HS-5 (cell line): ENCODE measurements around the gene ARHGAP40.

Source experiments
- DNase-seq: peaks from one replicate; pipeline ENCODE4 v3.0.0-alpha.2; 2012; ENCODE audit warnings: low read depth

Gene ARHGAP40

DNA sequence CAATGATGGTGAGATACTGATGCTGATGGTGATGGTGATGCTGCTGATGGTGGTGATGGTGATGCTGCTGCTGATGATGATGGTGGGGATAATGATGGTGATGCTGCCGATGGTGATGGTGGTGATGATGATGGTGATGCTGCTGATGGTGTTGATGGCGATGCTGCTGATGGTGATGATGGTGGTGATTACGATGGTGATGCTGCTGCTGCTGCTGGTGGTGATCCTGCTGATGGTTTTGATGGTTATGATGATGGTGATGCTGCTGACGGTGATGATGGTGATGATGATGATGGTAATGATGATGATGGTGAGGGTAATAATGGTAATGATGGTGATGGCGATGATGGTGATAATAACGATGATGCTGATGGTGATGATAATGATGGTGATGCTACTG is 50.0 kb downstream of the ARHGAP40 start:
- no peak for DNase-seq

GRCh38 chr20:38652995-38653394 is 51.4 kb downstream of the ARHGAP40 start:
- no peak for DNase-seq

DNA sequence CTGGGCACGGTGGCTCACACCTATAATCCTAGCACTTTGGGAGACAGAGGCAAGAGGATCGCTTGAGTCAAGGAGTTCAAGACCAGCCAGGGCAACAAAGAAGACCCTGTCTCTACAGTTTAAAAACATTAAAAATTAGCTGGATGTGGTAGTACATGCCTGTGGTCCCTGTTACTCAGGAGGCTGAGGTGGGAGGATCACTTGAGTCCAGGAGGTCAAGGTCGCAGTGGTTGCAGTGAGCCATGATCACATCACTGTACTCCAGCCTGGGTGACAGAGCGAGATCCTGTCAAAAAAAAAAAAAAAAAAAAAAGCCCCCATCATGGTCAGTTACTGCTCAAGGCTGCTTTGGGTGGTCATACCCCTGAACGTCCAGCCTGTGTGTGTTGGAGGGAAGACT is 55.8 kb downstream of the ARHGAP40 start:
- DNase-seq: no peak

- DNase-seq: no peak
Measured at GRCh38 chr20:38658879-38659596, 57.4 kb downstream of the ARHGAP40 start.

DNA sequence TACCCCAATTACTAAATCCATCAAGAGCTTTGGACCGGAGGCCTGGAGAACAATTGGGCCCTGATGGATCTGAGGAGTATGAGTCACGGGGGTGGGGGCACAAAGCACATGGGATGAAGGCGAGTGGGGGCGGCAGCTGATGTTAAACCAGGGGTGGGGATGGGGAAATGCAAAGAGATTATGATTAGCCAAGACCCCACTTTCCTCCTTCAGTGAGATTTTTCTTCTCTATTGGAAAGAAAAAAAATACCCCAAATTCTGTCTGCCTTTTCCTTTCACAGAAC is 57.9 kb downstream of the ARHGAP40 start:
- DNase-seq: no peak

DNA sequence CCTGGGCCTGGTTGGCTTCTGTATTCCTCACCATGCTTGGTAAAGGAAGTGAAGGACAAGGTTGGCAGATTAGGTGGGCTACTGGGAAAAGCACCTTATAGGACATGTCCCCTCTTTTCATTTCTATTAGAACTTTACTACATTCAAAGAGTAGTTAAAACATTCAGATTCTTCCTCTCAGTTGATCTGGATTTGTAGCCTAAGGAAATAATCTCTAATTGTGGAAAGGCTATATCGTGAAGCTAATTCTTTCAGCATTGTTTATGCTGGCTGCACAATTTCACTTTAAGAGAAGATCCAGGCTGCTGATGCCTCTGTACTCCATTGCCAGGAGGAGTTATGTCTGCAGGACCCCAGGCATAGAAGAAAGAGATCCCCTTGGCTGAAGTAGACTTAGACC is 58.8 kb downstream of the ARHGAP40 start:
- DNase-seq: no peak

DNA sequence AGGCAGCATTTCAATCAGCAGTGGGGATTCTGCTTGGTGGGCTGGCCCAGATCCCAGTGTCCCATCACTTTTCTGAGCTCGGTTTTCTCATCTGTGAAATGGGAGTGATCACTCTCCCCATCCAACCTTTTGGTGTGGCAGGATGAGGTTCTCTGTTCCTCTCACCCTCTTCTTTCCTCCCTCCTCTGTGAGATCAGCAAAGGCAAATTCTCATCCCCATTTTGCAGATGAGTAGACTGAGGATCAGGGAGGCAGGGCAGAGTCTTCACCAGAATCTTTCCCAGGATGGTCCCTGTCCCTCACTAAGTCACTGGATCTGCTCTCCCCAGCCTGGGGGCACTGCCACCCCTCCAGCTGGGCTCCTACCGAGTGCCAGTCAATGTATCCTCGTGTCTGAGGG is 62.1 kb downstream of the ARHGAP40 start:
- DNase-seq: no peak

DNA sequence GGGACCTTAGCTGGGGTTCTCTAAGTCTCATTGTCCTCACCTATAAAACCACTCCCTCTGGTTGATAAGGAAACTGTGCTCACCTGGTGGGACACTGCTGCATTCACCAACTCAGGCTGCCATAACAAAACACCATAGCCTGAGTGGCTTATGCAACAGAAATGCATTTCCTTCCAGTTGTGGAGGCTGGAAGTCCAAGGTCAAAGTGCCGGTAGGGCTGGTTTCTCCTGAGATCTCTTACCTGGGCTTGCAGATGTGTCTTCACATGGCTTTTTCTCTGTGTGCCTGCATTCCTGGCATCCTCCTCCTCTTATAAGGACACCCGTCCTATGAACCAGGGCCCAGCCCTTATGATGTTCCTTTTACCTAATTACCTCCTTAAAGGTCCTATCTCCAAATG is 62.7 kb downstream of the ARHGAP40 start:
- no peak for DNase-seq

DNA sequence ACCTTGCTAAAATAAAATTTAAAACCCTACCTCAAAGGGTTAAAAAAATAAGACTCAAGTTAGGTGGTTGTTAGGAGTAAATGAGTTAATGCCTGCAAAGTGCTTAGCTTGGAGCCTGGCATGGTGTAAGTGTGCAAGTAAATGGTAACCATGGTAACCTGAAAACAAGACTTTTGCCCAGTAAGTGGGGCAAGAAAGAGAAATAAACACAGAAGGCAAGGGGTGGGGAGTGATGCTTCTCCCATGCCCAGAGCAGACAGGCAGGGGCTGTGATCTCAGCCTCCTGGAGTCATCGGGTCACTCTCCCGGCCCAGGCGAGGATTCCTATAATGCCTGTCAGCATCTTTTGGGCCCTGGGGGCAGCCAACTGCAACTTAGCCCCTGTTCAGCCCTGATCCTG is 63.5 kb downstream of the ARHGAP40 start:
- no peak for DNase-seq

DNA sequence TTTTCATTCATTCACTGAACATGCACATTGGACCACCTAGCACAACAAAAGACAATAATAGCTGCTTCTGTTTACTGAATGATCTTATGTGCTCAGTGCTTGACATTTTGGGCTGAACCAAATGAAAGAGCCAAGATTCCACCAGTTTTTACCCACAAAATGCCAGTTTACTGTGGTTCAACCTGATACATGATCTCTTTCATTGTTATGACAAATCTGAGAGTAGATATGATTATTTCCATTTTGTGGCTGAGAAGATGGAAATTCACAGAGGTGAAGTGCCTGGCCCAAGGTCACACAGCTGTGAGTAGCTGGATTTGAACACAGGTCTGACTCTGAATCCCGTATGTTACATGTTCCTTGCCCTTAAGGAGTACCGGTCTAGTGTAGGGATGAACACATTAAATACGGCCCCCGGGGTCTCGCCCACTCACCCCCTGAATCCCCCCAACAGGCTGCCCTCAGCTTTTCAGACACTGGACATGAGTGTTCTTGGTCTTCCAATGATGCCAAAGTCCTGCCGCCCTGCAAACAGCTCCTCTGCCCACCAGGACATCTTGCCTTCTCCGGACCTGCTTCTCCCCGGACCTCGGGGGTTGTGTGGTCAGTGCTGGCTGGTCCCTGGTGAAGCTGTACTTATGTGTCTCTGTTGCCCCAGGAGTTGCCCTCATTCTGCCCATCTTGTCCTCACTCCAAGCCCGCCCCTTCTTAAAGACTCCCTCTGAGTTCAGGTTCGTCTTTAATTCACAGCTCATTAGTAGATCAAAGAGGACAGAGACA is 64.1 kb downstream of the ARHGAP40 start:
- DNase-seq: no peak

DNA sequence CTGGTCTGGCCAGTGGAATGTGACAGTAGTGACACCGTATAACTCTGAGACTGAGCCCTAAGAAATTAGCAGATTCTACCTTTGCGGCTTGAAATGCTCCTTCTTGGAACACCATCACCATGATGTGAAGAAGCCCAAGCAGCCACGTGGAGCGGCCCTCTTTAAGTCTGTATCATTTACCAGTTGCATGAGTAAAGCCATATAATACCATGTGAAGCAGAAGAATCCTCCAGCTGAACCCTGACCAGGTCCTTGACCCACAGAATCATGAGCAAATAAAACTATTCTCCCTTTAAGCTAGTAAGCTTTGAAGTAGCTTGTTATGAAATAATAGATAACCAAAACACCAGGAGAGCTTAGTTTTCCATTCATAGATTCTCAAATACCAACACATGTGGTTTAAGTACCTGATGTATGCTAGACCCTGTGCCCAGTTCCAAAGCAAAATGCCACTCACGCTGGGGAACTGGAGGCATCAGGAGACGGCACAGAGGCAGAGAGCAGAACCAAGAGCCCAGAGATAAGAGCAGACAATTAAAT is 65.9 kb downstream of the ARHGAP40 start:
- no peak for DNase-seq

DNA sequence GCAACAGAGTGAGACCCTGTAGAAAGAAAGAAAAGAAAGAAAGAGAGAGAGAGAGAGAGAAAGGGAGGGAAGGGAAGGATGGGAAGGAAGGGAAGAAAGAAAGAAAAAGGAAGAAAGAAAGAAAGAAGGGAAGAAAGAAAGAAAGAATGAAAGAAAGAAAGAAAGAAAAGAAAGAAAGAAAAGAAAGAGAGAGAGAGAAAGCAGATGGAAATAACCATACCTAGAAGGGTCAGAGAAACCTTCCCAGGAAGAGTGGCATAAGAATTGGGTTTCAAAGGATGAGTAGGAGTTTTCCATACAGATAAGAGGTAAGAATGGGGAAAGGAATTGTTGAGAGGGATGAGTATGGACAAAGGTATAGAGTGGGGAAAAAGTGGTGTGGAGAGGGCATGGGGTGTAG is 68.1 kb downstream of the ARHGAP40 start:
- DNase-seq: no peak

DNA sequence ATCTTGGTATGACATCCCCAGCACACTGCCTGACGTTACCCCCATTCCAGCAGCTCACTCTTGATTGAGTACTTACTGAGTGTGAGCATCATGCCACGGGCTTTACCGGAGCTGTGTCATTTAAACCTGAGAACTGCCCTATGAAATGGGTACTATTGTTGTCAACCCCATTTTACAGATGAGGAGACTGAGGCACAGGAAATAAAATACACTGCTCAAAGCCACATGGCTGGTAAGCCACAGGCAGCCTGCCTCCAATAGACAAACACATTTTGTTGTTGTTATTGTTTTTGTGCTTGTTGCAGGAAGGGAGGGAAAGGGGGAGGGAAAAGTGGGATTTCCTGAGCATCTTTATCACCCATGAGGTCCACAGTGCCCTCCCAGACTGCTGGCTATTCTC is 69.2 kb downstream of the ARHGAP40 start:
- DNase-seq: no peak

GRCh38 chr20:38671186-38671585 is 69.6 kb downstream of the ARHGAP40 start:
- no peak for DNase-seq

- no peak for DNase-seq
Measured at GRCh38 chr20:38671701-38672292, 70.2 kb downstream of the ARHGAP40 start.

DNA sequence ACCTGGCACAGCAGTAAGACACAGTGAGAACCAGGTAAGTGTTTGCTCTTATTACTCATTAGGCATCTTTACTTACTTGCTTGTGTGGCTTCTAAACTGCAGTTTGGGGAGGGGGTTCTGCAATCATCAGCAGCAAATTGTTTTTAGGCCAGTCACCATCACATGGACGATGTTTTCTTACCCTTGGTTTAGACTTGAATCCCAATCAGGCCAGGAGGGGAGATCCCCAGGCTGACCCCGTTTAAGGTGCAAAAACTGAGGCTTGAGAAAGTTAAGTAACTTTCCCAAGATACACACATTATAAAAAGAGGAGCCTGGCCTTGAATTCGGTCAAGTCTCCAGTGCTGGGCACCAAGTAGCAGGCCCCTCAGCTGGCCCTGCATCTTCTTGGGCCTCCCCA is 70.9 kb downstream of the ARHGAP40 start:
- DNase-seq: no peak

- no peak for DNase-seq
Measured at GRCh38 chr20:38673261-38673660, 71.7 kb downstream of the ARHGAP40 start.

- no peak for DNase-seq
Measured at GRCh38 chr20:38673725-38674091, 72.1 kb downstream of the ARHGAP40 start.

DNA sequence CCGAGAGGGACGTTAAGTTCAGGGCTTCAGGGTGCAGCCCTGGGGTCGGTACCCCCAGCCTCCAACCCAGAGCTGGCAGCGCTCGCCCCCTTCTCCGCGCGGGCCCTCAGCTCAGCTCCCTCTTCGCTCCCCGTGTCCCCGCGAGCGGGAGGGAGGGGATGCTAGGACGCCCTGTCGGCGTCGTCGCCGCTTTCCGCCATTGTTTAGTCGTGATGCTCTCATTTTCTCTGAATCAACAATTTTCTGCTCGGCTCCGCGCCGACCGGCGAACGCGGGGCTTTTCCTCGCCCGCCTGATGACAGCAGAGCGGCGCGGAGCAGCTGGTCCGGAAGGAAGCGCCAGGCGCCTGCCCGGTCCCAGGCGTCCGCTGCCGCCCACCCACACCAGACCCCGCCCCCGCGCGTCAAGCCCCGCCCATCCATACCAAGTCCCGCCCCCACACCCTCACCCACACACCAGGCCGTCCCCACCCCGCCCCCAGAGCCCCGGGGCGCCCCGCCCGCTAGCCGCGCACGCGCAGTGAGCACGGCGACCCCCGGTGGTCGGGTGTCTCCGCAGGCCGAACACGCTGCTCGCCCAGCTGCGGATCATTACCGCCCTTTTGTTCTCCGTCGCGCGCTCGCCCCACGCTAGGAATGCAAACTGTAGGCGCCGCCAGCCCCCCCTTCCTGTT is 72.6 kb downstream of the ARHGAP40 start:
- DNase-seq: peak; percentile 9

DNA sequence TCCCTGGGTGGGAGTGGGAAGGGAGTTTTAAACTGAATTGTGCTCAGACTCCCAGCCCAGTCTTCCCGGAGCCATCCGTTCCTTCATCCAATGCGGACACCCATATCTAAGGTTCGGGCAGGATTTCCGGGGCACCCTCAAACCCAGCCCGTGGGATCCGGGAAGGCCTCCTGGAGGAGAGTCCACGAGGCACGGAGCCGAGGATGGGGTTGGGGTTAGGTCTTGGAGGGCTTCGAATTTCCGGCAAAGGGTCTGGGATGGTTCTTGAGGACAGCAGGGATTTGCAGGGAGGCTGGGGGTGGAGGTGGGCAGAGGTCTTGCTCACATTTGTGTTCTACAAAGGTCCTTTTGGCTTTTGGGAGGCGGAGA is 73.1 kb downstream of the ARHGAP40 start:
- DNase-seq: no peak

GRCh38 chr20:38676576-38676975 is 75.0 kb downstream of the ARHGAP40 start:
- DNase-seq: no peak

DNA sequence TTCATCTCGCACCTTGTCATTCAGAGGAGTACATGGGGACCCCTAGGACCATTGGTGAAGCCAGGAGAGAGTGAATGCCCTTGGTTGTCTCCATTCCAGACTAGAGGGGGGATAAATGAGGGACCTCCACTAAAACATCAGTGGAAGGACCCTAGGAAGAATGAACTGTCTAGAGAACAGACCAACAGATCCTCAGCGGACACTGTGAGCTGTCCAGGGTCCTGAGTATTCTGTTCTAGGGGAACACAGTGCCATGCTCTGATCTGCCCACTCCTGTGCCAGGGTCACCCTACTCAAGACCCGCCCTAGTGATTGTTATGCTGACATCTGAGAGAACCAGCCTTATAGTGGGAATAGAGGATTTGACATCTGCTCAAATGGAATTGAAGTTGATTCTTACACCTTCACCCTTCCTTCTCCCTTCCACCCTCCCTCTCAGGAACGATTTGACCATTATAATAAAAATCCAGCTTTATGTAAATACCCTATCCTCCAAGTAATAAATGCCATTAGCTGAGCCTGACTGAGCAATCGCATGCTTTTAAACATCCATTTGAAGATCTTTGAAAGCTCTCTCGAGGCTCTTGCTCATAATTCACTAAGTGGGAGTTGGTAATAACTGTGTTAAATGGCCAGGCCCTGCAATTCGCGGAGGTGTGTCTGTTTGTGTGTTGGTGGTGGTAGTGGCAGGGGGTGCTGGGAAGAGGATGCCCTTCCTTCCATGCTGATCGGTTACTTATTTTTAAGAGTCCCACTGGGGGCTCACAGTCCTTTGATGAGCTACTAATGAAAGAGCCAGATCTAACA is 79.1 kb downstream of the ARHGAP40 start:
- DNase-seq: no peak
